ENCODE measurements around the gene CFL2. TPM values are rescaled to one million over a fixed set of nuclear protein-coding genes. Genes with fewer than 3 reads are reported as not detected.

CFL2 gene
- total RNA-seq, 4 donors from 2014 or later, result 229 to 307 (median 268) TPM

- no peak for ATAC-seq
These were observed 3.2 kb downstream of the CFL2 start for GRCh38 chr14:34711169-34711568.

GRCh38 chr14:34710744-34711143 lies 3.6 kb downstream of the CFL2 start:
- 13 to 25% methylated on average over 2 of the region's 2 CpGs for WGBS, 2 donors (ENCODE audit: low coverage in 1 of 2)
- Histone ChIP-seq H3K4me3 (peak overlapping the region in 1 of 2 donors; percentile 100), H3K27ac (peak overlapping the region; percentile 98 to 100 (median 100)), H3K9me3 (no peaks in the 10 kb centered on the region), H3K4me1 (peaks cover 5 to 77% (median 11%) of the 10 kb centered on the region in 3 donors), H3K27me3 (no peaks in the 10 kb centered on the region), H3K36me3 (peaks cover 5 to 13% of the 10 kb centered on the region in 2 donors)
- TF ChIP-seq EP300 (IDR thresholded peaks at IDR 0.05) (no peak), CTCF (IDR thresholded peaks at IDR 0.05) (no peak), POLR2A (IDR thresholded peaks at IDR 0.05) (no peak), POLR2AphosphoS5 (IDR thresholded peaks at IDR 0.05) (no peak)
- ATAC-seq, result no peak

More at GRCh38 chr14:34711169-34711568, 3.2 kb downstream of the CFL2 start:
- 12% methylated on average over 3 of the region's 3 CpGs for WGBS, 2 donors (ENCODE audit: low coverage in 1 of 2)
- Histone ChIP-seq H3K4me3 (peak overlapping the region in 1 of 2 donors; percentile 100), H3K9me3 (no peaks in the 10 kb centered on the region), H3K36me3 (peaks cover 5 to 13% of the 10 kb centered on the region in 2 donors), H3K27ac (peak overlapping the region; percentile 98 to 100 (median 100)), H3K27me3 (no peaks in the 10 kb centered on the region), H3K4me1 (peaks cover 5 to 78% (median 11%) of the 10 kb centered on the region in 3 donors)
- TF ChIP-seq POLR2AphosphoS5 (IDR thresholded peaks at IDR 0.05), result peak; percentile 81
- no peak for TF ChIP-seq EP300 (IDR thresholded peaks at IDR 0.05)

GRCh38 chr14:34710006-34710405 lies 4.4 kb downstream of the CFL2 start:
- peaks cover 5 to 13% of the 10 kb centered on the region in 2 donors for H3K36me3 ChIP-seq
- H3K27ac ChIP-seq, result peak overlapping the region; percentile 98 to 100 (median 100)
- ATAC-seq, result no peak

GRCh38 chr14:34707722-34708121 lies 6.7 kb downstream of the CFL2 start:
- no peak for ATAC-seq
- H3K27me3 ChIP-seq, result no peaks in the 10 kb centered on the region
- TF ChIP-seq CTCF (IDR thresholded peaks at IDR 0.05), result no peak
- TF ChIP-seq POLR2A (IDR thresholded peaks at IDR 0.05), result no peak
- no peak for TF ChIP-seq POLR2AphosphoS5 (IDR thresholded peaks at IDR 0.05)
- TF ChIP-seq EP300 (IDR thresholded peaks at IDR 0.05), result no peak
- H3K9me3 ChIP-seq, result no peaks in the 10 kb centered on the region
- H3K4me1 ChIP-seq, result peaks cover 5 to 56% (median 11%) of the 10 kb centered on the region in 3 donors
- H3K36me3 ChIP-seq, result peaks cover 5 to 9% of the 10 kb centered on the region in 2 donors
- no peak overlapping the region for H3K4me3 ChIP-seq
- H3K27ac ChIP-seq, result peak overlapping the region in 2 of 4 donors; percentile 68 to 100
- WGBS, 2 donors (ENCODE audit: low coverage in 1 of 2), result 62 to 75% methylated on average over 2 to 3 of the region's 3 CpGs

More at GRCh38 chr14:34710006-34710405, 4.4 kb downstream of the CFL2 start:
- TF ChIP-seq EP300 (IDR thresholded peaks at IDR 0.05), result no peak
- no peak for TF ChIP-seq POLR2A (IDR thresholded peaks at IDR 0.05)
- H3K9me3 ChIP-seq, result no peaks in the 10 kb centered on the region
- peaks cover 5 to 69% (median 11%) of the 10 kb centered on the region in 3 donors for H3K4me1 ChIP-seq
- no peak overlapping the region for H3K4me3 ChIP-seq
- H3K27me3 ChIP-seq, result no peaks in the 10 kb centered on the region
- WGBS, 2 donors (ENCODE audit: low coverage in 1 of 2), result 10 to 29% methylated on average over 1 of the region's 1 CpG

- H3K27ac ChIP-seq, result no peak overlapping the region
- no peak for TF ChIP-seq POLR2AphosphoS5 (IDR thresholded peaks at IDR 0.05)
- no peaks in the 10 kb centered on the region for H3K36me3 ChIP-seq
- H3K9me3 ChIP-seq, result no peaks in the 10 kb centered on the region
- no peaks in the 10 kb centered on the region for H3K27me3 ChIP-seq
- WGBS, 2 donors (ENCODE audit: low coverage in 1 of 2), result 97% methylated on average over 3 of the region's 3 CpGs; no CpG with 5 or more reads in 1 of the 2 donors
- no peak overlapping the region for H3K4me3 ChIP-seq
- H3K4me1 ChIP-seq, result peaks cover 0 to 11% (median 0%) of the 10 kb centered on the region in 3 donors
- ATAC-seq, result no peak
These were observed 12.6 kb downstream of the CFL2 start for GRCh38 chr14:34701808-34702207.

GRCh38 chr14:34700622-34701130 lies 13.7 kb downstream of the CFL2 start:
- no peak for ATAC-seq
- no peak overlapping the region for H3K27ac ChIP-seq
- no peaks in the 10 kb centered on the region for H3K36me3 ChIP-seq
- H3K4me1 ChIP-seq, result peaks cover 0 to 9% (median 0%) of the 10 kb centered on the region in 3 donors
- no peak overlapping the region for H3K4me3 ChIP-seq
- H3K9me3 ChIP-seq, result no peaks in the 10 kb centered on the region
- TF ChIP-seq POLR2AphosphoS5 (IDR thresholded peaks at IDR 0.05) (no peak), POLR2A (IDR thresholded peaks at IDR 0.05) (no peak), EP300 (IDR thresholded peaks at IDR 0.05) (no peak), CTCF (IDR thresholded peaks at IDR 0.05) (no peak)
- WGBS, 2 donors (ENCODE audit: low coverage in 1 of 2), result 94 to 100% methylated on average over 1 of the region's 1 CpG
- no peaks in the 10 kb centered on the region for H3K27me3 ChIP-seq

Data from gastroesophageal sphincter (tissue), 4 donors.